WTC11 (cell line): ENCODE results near the gene INO80B. TPM values are rescaled to one million over a fixed set of nuclear protein-coding genes. Genes with fewer than 3 reads are reported as not detected.

Experiments
- ATAC-seq: fragments of 200-7000 bp; cut with Tn5 transposase; 2 replicates; pipeline ENCODE4 v1.10.0; 2021; ENCODE audit warnings: mild to moderate bottlenecking, moderate library complexity
- CTCF ChIA-PET: fragments of 300-600 bp; sonication (Branson Sonifier 250); formaldehyde crosslinking; loops from one replicate; lab custom pipeline; 2021; ENCODE audit warnings: antibody characterized with exemption; lab: Charles Lee
- POLR2A ChIA-PET: fragments of 350-600 bp; sonication (Branson Sonifier 250); formaldehyde crosslinking; loops from one replicate; lab custom pipeline; 2021; ENCODE audit warnings: antibody characterized with exemption; lab: Charles Lee
- DNase-seq: peaks from one replicate; pipeline ENCODE4 v3.0.0; 2021; ENCODE audit warnings: low spot score
- H3K27ac Mint-ChIP-seq: 2 replicates; pipeline ENCODE4 v1.8.0; 2021; ENCODE audit warnings: mixed read lengths
- H3K27me3 Mint-ChIP-seq: 2 replicates; pipeline ENCODE4 v1.8.0; 2021; ENCODE audit warnings: low read depth, mild to moderate bottlenecking, moderate library complexity, mixed read lengths
- H3K36me3 Mint-ChIP-seq: 2 replicates; pipeline ENCODE4 v1.8.0; 2021; ENCODE audit warnings: mixed read lengths
- H3K4me1 Mint-ChIP-seq: 2 replicates; pipeline ENCODE4 v1.8.0; 2022; ENCODE audit warnings: mixed read lengths
- H3K4me3 Mint-ChIP-seq: 2 replicates; pipeline ENCODE4 v1.8.0; 2021; ENCODE audit warnings: mild to moderate bottlenecking, moderate library complexity, mixed read lengths
- H3K9me3 Mint-ChIP-seq: 2 replicates; pipeline ENCODE4 v1.8.0; 2021; ENCODE audit warnings: mixed read lengths
- AFF4 ChIP-seq: sonication (generic); formaldehyde crosslinking; IDR thresholded peaks from 2 replicates; pipeline ENCODE4 v1.8.1; 2023; ENCODE audit warnings: mild to moderate bottlenecking, missing genetic modification reagents, borderline replicate concordance
- ARID4B ChIP-seq: sonication (generic); formaldehyde crosslinking; IDR thresholded peaks from 2 replicates; pipeline ENCODE4 v1.8.0; 2023; ENCODE audit warnings: missing genetic modification reagents, mild to moderate bottlenecking, borderline replicate concordance
- CTCF ChIP-seq: fragments of 200-600 bp; IDR thresholded peaks from 2 replicates; pipeline ENCODE4 v1.8.0; 2022; ENCODE audit warnings: antibody characterized with exemption
- FOXP4 ChIP-seq: sonication (generic); formaldehyde crosslinking; IDR thresholded peaks from 2 replicates; pipeline ENCODE4 v1.8.0; 2022; ENCODE audit warnings: mild to moderate bottlenecking, missing genetic modification reagents
- HMGXB4 ChIP-seq: sonication (generic); formaldehyde crosslinking; IDR thresholded peaks from 2 replicates; pipeline ENCODE4 v1.8.1; 2023; ENCODE audit warnings: mild to moderate bottlenecking, moderate library complexity, missing genetic modification reagents
- MYBL2 ChIP-seq: sonication (generic); formaldehyde crosslinking; IDR thresholded peaks from 2 replicates; pipeline ENCODE4 v1.8.1; 2023; ENCODE audit warnings: mild to moderate bottlenecking, moderate library complexity, missing genetic modification reagents
- NFE2L1 ChIP-seq: sonication (generic); formaldehyde crosslinking; IDR thresholded peaks from 2 replicates; pipeline ENCODE4 v1.8.1; 2023; ENCODE audit warnings: missing genetic modification reagents
- SP1 ChIP-seq: sonication (generic); formaldehyde crosslinking; conservative IDR thresholded peaks from 2 replicates; pipeline ENCODE4 v1.8.1; 2022; ENCODE audit warnings: missing genetic modification reagents
- TEAD1 ChIP-seq: sonication (generic); formaldehyde crosslinking; IDR thresholded peaks from 2 replicates; pipeline ENCODE4 v1.8.0; 2022; ENCODE audit warnings: mild to moderate bottlenecking, missing genetic modification reagents
- USF1 ChIP-seq: sonication (generic); formaldehyde crosslinking; IDR thresholded peaks from 2 replicates; pipeline ENCODE4 v1.8.0; 2022; ENCODE audit warnings: mild to moderate bottlenecking, missing genetic modification reagents
- ZMAT4 ChIP-seq: fragments of 250-450 bp; sonication (Bioruptor Pico); IDR thresholded peaks from 2 replicates; pipeline ENCODE4 v1.9.0; 2021; ENCODE audit warnings: mild to moderate bottlenecking
- ZNF396 ChIP-seq: fragments of 250-450 bp; sonication (Bioruptor Pico); IDR thresholded peaks from 2 replicates; pipeline ENCODE4 v1.8.0; 2021; ENCODE audit warnings: mild to moderate bottlenecking, moderate library complexity, borderline replicate concordance
- ZNF532 ChIP-seq: fragments of 250-450 bp; sonication (Bioruptor Pico); IDR thresholded peaks from 2 replicates; pipeline ENCODE4 v1.9.0; 2021; ENCODE audit warnings: mild to moderate bottlenecking, borderline replicate concordance
- ZNF671 ChIP-seq: fragments of 250-450 bp; sonication (Bioruptor Pico); IDR thresholded peaks from 2 replicates; pipeline ENCODE4 v1.8.0; 2021; ENCODE audit warnings: mild to moderate bottlenecking
- ZSCAN18 ChIP-seq: fragments of 250-450 bp; sonication (Bioruptor Pico); IDR thresholded peaks from 2 replicates; pipeline ENCODE4 v2.1.2; 2022; ENCODE audit warnings: mild to moderate bottlenecking, moderate library complexity
- total RNA-seq: library from RNA; stranded (reverse); gene quantifications from 3 replicates; pipeline ENCODE4 v1.2.3, GENCODE V29; 2021

Gene INO80B
- total RNA-seq, 1 experiment from 2014 or later, result 20.2 TPM

- ChIA-PET POLR2A (interaction anchor here (1.0 kb wide), 1 partner anchor 32 kb away, joined by 7 read pairs; no protein-coding TSS in a partner anchor), CTCF (no interaction called here)
- peaks cover 6% of the 10 kb centered on the region for H3K36me3 Mint-ChIP-seq
Observed at GRCh38 chr2:74420006-74420405, 34.9 kb upstream of the INO80B start.

More at GRCh38 chr2:74420006-74420405, 34.9 kb upstream of the INO80B start:
- DNase-seq (no peak), ATAC-seq (no peak)
- TF ChIP-seq ZNF532 (CRISPR knock-in tag) (no peak), SP1 (no peak), CTCF (no peak), USF1 (CRISPR knock-in tag) (no peak), MYBL2 (CRISPR knock-in tag) (no peak), ZSCAN18 (CRISPR knock-in tag) (no peak), ARID4B (CRISPR knock-in tag) (no peak), FOXP4 (CRISPR knock-in tag) (no peak), TEAD1 (no peak), ZMAT4 (no peak), ZNF396 (no peak), HMGXB4 (CRISPR knock-in tag) (no peak), ZNF671 (CRISPR knock-in tag) (no peak), AFF4 (CRISPR knock-in tag) (no peak), NFE2L1 (CRISPR knock-in tag) (no peak)
- H3K4me3 Mint-ChIP-seq, result peak overlapping the region; percentile 38; the same call in 1 of the 2 replicates
- H3K9me3 Mint-ChIP-seq, result no peaks in the 10 kb centered on the region
- H3K27ac Mint-ChIP-seq, result no peak overlapping the region
- peaks cover 27% of the 10 kb centered on the region for H3K4me1 Mint-ChIP-seq
- peaks cover 68% of the 10 kb centered on the region for H3K27me3 Mint-ChIP-seq
